Non-pigmented ciliary epithelial cell (primary cell): ENCODE results near the gene MPC1.
A peak's percentile ranks its signal among the peaks of the same experiment; 100 is the strongest.
"Not testable (repeated sequence)": the region's sequence is repeated elsewhere in the genome, so short reads cannot be mapped to it uniquely, and the experiment has no call there.

Experiments used
- DNase-seq: peaks from one replicate; pipeline ENCODE4 v3.0.0-alpha.2; 2010; ENCODE audit warnings: low read depth

The MPC1 gene

DNA sequence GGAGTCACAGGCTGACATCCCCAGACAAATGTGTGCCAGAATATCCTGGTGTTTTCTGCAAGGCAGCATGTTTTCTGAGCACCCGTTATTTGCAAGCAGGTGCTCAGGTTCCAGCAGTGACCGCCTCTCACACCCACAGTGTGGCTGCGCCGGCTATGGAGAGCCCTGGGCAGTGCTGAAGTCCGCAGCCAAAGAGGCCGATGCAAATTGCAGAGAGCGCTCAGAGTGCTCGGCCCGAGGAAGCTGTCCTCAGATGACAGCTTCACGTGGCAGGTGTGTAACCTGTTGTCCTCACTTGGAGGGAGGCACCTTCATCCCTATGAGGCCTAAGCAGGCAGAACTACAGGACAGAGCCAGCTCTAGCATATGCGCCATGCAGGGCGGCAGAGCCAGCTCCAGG, 23.5 kb upstream of the MPC1 start:
- no peak for DNase-seq

GRCh38 chr6:166405386-166405785, 22.6 kb upstream of the MPC1 start:
- DNase-seq, result no peak

DNA sequence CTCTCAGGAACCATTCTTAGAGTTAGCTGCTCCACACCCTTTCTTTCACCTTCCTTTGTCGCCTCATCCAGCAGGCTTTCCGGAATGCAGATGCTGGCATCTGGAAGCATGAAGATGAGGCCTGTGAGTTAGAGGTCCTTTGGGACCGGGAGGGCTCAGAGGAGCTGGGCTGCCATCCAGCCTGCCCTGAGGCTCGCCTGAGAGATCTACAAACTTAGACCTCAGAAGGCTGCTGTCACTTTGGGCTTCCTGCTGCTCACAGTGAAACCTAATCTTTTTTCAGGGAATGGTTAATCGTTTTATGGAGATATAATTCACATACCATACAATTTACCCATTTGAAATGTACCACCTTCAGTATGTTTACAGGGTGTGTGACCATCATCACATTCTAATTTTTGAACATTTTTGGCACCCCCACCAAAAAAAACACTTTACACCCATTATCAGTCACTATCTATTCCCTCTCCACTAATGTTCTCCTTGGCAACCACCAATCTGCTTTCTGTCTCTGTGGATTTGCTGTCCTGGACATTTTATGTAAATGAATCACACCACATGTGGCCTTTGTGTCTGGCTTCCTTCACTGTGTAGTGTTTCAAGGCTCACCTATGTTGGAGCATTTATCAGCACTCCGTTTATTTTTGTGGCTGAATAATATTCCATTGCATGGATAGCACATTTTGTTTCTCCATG, 20.0 kb upstream of the MPC1 start:
- DNase-seq, result no peak

DNA sequence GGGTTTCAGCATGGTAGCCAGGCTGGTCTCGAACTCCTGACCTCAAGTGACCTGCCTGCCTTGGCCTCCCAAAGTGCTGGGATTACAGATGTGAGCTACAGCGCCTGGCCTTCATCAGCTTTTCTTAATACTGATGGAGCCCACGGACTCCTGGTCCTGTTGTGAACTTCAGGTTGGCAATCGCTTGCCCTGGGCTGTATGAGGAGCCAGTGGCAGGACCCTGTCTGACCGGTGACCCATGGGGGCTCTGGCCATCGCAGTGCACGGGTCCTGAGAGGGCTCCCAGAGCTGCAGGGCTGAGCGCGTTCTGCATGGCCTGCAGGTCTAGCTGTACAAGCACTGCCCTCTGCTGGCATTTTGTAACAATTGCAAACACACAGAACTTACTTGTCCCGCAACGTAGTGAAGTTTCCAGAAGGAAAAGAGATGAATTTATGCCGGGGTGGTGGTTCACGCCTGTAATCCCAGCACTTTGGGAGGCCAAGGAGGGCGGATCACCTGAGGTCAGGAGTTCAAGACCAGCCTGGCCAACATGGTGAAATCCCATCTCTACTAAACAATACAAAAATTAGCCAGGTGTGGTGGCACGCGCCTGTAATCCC, 18.0 kb upstream of the MPC1 start:
- DNase-seq, result peak; percentile 41

DNA sequence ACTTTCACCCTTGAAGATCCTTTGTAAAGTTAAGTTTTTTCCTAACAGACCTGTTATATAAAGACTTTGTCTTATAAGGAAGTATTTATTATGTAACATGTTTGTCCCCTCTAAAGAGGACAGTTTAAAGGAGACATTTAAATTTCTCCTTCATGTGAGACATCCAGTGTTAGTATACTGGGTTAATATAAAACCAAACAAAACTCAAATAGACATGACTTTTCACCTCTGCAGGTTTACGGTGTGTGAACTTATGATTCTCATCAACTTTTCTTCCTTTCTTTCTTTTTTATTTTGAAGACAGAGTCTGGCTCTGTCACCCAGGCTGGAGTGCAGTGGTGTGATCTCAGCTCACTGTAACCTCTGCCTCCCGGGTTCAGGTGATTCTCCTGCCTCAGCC, 17.4 kb upstream of the MPC1 start:
- no peak for DNase-seq

DNA sequence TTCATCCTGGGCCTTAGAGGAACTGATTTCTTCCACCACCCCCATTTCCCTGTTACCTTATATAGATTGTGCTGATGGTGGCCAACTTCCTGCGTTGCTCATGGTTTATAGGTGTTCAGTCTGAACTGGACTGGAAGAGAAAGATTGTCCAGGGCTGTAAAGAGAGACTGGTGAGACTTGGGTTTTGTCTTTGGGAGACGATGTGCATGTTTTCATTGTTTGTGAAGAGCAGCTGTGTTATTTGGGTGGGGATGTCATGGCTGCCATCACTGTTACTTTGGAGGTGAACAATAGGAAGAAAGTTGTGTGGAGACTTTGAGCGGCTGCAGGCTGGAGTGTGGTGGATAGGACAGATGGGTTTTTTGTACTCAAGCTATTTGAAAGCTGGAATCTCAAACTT, 15.6 kb upstream of the MPC1 start:
- no peak for DNase-seq

DNA sequence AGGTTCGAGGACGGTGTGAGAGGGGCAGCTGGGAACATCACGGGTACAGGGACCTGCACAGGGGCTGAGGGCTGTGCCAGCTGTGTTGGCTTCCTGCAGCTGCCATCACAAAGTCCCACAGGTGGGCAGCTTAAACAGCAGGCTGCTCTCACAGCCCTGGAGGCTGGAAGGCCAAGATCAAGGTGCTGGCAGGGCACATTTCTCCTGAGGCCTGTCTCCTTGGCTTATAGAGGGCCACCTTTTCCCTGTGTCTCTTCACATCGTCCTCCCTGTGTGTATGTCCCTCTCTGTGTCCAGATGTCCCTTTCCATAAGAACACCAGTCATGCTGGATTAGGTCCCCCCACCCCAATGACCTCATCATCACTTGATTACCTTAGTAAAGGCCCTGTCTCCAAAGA, 15.1 kb upstream of the MPC1 start:
- DNase-seq, result no peak

- DNase-seq, result no peak
Measured at GRCh38 chr6:166395778-166396177, 13.0 kb upstream of the MPC1 start.

DNA sequence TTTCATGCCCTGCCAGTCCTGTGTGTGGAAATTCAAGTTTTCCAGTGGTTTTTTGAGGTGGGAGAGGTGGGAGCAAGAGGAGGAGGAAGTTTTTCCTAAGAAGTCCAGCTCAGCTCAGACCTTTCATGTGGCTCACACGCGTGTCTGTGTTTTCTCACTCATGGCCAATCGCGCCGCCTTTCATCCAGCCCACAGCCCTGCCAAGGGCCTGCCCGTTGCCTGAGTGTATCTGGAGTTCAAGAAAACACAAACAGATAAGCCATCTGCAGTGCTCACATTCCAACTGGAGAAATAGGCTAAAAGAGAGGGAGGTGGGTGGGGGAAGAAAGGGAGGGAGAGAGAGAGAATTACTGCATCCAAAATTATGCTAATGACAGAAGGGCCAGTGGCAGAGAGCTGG, 12.6 kb upstream of the MPC1 start:
- DNase-seq, result no peak

- DNase-seq, result no peak
Measured at GRCh38 chr6:166394036-166394892, 11.5 kb upstream of the MPC1 start.

DNA sequence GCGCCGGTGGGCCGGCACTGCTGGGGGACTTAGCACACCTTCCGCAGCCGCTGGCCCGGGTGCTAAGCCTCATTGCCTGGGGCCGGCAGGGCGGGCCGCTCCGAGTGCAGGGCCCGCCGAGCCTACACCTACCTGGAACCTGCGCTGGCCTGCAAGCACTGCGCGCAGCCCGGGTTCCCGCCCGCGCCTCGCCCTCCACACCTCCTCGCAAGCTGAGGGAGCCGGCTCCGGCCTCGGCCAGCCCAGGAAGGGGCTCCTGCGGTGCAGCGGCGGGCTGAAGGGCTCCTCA, 10.7 kb upstream of the MPC1 start:
- no peak for DNase-seq

DNA sequence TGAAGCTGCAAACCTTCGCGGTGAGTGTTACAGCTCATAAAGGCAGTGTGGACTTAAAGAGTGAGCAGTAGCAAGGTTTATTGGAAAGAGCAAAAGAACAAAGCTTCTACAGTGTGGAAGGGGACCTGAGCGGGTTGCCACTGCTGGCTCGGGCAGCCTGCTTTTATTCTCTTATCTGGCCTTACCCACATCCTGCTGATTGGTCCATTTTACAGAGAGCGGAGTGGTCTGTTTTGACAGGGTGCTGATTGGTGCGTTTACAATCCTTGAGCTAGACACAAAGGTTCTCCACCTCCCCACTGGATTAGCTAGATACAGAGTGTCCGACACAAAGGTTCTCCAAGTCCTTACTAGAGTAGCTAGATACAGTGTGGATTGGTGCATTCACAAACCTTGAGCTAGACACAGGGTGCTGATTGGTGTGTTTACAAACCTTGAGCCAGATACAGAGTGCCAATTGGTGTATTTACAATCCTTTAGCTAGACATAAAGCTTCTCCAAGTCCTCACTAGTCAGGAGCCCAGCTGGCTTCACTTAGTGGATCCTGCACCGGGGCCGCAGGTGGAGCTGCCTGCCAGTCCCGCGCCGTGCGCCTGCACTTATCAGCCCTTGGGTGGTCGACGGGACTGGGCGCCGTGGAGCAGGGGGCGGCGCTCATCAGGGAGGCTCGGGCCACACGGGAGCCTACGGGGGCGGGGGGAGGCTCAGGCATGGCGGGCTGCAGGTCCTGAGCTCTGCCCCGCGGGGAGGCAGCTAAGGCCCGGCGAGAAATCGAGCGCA, 10.2 kb upstream of the MPC1 start:
- DNase-seq, result not testable (repeated sequence)

GRCh38 chr6:166389119-166389518, 6.4 kb upstream of the MPC1 start:
- DNase-seq, result no peak

- no peak for DNase-seq
Measured at GRCh38 chr6:166388290-166389004, 5.7 kb upstream of the MPC1 start.

- no peak for DNase-seq
Measured at GRCh38 chr6:166387642-166388289, 5.0 kb upstream of the MPC1 start.

DNA sequence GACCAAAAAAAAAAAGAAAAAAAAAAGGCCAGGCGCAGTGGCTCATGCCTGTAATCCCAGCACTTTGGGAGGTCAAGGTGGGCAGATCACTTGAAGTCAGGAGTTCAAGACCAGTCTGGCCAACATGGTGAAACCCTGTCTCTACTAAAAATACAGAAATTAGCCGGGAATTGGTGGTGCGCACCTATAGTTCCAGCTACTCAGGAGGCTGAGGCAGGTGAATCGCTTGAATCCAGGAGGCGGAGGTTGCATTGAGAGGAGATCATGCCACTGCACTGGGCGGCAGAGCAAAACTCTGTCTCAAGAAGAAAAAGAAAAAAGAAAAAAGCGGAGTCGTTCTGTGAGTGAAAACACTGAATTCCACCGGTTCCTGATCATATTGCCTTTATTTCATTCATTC, 4.4 kb upstream of the MPC1 start:
- not testable (repeated sequence) for DNase-seq

DNA sequence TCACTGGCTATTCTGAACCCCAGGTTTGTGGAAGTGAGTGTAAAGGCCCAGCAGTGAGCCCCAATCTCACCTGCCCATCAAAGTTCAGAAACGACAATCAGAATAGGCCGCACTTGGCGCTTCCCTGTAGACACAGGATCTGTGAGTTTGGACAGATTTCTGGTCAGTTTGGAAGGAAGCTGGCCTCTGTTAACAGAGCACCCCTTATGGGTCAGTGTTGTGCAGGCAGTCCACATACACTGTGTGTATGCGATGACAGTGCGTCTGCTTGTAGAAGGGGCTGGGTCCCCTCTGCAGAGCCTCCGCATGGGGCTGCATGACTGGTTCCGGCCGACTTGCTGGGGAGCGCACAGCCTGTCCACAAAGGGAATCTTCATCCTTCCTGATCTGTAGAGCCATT, 3.4 kb upstream of the MPC1 start:
- DNase-seq, result no peak

GRCh38 chr6:166383802-166384363, 1.1 kb upstream of the MPC1 start:
- not testable (repeated sequence) for DNase-seq

DNA sequence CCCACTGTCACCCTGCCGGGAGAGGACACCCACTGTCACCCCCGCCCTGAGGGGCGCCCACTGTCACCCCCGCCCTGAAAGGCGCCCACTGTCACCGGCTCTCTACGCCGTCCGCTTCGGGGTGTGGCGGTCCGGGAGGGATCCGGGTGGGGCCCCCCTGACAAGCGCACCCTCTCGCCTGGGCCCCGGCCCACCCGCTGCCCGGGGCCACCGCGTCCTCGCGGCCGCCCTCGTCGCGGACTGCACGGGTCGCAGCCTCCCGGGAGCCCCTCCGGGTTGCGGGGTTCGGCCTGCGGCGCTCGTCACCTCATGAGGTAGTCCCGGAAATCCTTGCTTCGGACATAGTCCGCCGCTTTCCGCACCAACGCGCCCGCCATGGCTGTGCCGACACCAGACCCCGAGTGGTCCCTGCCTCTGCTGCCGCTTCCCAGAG, 224 bp downstream of the MPC1 start:
- DNase-seq, result no peak

- DNase-seq, result no peak
Measured at GRCh38 chr6:166381733-166382499, 824 bp downstream of the MPC1 start.
